GM19467 (cell line): ENCODE results near the gene GLMP.

Source experiments
- ATAC-seq: cut with Tn5 transposase; IDR thresholded peaks from one replicate; pipeline ENCODE4 v1.9.1; 2021; ENCODE audit warnings: mild to moderate bottlenecking, moderate library complexity; ENCODE audit not compliant: unreplicated experiment

Gene GLMP

DNA sequence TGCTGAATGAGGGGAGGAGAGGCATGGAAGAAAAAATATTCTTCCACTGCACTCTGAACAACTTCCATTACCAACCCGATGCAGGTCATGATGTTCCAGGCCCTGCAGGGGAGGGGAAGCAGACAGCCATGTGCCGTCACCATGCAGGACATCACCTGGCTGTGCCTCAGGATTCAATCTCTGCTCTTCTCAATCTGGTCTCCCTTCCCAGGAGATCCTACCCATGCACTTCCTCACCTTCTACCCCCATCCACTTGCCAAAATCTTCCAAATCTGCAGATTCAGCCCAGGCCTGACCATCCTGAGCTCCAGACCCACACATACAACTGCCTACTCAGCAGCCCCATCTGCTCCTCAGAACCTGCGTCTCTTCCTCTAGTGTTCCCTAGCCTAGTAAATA is 41.8 kb downstream of the GLMP start:
- no peak for ATAC-seq

DNA sequence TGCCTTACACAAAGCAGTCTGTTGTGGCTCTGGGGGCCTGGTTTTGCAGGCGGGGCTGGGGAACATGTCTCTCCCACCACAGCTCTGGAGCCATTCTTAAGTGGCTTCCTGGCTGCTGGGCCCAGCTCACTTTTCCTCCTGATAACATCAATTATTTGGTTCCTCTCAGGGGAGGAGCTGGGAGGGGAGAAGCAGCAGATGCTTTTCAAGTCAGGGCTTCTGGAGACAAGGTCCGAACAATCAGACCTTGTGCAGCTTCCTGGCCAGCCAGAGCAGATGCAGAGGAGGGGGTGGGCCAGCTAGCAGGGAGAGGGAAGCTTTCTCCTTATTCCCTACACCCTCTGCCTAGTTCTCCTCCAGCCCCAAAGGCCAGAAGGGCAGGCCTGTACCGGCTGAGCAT is 44.0 kb downstream of the GLMP start:
- ATAC-seq: no peak

DNA sequence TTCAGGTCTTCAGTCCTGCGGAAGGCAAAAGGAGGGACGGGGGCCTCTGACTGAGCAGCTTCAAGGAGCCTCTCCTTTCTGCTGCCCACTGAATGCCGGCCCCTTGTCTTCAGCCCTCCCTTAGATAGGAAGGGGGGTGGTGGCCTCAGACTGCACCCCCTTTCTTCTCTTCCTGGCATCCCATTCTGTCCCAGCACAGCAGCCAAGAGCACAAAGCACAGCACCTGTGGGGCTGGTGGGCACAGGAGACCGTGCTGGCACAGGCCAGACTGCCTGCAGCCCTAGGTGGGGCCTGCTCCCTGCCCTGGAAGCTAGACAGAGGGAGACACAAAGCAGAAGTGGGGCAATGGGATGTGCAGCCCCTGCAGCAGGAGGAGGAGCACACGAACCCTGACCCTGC is 45.9 kb downstream of the GLMP start:
- ATAC-seq: no peak

DNA sequence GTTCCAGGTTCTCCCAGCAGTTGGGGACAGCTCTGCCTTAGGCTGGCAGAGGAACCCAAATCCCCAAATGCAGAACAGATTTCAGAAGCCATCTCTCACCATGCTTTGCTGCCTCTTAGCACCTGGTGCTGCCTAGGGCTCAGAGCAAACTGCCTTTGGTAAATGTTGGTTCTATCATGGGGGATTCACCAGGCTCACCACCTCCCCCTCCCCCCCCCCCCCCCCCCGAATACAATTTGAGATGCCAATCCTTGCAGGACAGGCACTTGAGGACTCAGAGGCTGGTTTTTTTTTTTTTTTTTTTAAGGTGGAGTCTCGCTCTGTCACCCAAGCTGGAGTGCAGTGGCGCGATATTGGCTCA is 47.2 kb downstream of the GLMP start:
- no peak for ATAC-seq

DNA sequence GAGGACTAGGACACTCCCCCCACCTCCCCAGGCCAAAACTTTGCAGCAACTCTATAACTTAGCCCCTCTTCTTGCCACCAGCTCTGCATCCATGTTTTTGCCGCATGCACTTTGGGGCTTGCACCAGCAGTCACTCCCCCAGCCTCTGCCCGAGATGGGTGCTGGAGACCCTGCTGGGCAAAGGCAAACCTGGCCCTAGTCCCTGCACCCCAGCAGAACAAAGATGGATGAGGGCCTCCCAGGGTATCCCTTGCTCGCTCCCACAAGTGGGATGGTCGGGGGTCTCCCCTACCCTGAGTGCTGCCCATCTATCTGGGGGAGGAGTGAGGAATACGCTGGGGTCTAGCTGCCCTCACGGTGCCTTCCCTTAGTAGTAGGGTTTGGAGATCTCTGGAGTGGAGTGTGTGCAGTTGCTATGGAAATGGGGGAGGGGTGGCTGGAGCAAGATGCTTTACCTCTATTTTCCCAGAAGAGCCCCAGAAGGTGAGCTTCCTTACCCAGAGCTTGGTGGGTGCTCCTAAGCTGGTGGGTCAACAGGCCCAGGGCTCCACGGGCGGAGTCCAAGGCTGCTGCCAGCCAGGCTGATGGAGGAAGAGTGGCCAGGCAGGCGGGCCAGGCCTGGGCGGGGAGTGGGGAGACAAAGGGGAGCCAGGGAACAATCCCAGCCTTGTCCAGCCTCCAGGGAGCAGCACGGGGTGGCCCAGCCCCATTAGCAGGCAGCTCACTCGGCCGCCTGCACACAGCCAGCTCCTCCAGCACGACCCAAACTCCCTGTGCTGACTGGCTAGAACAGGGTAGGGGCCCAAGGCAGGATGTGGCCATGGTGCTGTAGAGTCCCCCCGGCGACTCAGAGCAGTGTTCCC is 47.8 kb downstream of the GLMP start, which contains the start of gene PAQR6:
Gene PAQR6, minus strand, starts transcription at position 597 of the 863 bp plus-strand sequence. CDS start 1,325 bp downstream, outside the sequence.
- ATAC-seq: no peak

DNA sequence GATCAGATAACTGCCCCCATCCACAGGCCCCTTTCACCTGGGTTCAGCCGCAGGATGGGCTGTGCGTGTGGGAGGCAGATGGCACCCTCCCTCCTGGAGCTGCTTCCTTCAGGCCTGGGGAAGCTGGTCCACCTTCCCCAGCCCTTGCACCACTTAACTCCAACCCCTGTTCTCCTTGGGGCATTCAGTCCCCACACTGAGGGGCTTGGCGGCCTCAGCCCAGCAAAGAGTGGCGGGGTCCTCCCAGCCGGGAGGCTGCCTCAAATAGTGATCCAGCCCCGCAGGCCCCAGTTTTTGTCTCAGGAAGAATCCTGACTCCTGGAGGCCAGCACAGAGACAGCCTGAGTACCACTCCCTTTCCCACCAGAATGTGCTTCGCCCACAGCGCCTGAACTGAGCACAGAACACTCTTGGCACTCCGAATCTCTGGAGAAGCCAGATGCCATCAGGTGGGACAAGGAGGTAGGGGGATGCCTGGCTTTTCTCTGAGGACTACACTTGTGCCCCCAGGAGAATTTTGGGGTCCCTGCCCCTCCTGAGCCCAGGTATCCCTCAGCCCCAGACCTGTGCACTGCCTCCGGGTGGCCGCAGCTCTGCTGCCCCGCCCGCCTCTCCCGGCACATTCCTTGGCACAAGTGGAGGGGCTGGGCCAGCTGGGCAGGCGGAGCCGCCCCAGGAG is 48.6 kb downstream of the GLMP start:
- no peak for ATAC-seq

DNA sequence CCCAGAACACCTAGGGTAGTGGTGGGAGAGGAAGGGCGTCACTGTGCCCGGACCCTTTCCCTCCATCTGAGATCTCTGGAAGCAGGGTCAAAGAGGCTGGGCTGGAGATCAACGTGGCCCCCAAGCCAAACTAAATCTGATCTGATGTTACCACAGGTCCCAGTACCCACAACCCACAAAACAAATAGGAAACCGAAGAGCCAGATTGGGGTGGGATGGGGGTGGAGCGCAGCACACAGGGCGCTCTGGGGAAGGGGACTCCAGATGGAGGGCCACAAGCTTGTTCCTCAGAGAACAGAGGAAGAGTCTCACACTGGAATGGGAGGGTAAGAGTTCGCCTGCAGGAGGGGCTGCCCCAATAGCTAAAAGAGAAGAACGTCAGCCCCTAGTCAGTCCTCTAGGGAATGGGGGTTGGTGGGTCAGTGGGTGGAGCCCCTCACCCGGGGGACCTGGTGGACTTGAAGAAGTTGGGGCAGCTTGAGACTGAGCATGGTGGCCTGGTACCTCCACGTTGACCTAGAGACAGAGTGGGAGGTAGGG is 49.2 kb downstream of the GLMP start:
- ATAC-seq: no peak

DNA sequence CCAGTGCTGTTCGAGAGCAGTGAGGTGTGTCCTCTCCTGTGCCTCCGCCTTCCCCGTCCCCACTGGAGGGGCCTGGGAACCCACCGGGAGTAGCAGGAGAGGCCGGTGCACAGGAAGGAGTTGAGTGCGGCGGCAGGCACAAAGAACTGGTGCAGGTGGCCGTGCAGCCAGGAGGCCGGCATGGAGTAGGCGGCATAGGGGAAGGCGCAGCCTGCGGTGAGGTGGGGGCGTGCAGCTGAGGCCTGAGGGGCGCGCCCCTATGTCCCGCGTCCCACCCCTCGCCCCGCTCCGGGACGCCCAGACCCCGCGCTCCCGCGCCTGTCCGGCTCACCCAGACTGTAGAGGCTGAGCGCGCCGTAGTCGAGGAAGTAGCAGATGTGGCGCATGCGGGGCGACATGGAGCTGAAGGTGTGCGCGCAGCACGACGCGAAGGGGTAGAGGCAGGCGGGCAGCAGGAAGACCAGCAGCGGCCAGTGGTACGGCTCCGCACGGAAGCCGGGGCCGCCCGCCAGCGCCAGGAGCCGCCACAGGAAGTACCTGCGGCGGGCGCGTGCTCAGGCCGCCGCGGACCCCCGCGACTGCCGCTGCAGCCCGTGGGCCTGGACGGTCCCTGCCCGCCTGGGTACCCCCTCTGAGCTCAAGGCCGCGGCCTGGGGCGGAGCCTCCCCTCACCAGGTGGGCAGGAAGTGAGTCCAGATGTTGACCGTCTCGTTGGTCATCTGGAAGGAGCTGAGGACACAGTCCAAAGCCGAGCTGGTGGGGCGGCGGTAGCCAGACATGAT is 49.8 kb downstream of the GLMP start:
- ATAC-seq: no peak

DNA sequence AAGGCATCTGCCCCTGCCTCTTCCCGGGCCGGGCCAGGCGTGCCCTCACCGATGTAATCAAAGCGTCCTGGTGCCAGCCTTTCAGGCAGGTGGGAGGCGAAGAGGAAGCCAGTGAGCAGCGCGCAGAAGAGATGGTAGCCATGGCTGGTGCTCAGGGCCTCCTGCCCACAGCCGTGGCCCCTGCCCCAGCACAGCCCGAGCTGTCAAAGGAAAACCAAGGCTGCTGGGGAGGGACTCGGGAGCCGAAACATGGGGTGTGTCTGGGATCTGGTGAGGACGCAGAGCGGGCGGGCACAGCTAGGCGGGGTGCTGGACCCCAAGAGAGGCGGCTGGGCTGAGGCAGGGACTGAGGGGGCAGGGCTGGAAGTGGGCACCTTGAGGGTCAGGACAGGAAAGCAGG is 50.8 kb downstream of the GLMP start:
- no peak for ATAC-seq

DNA sequence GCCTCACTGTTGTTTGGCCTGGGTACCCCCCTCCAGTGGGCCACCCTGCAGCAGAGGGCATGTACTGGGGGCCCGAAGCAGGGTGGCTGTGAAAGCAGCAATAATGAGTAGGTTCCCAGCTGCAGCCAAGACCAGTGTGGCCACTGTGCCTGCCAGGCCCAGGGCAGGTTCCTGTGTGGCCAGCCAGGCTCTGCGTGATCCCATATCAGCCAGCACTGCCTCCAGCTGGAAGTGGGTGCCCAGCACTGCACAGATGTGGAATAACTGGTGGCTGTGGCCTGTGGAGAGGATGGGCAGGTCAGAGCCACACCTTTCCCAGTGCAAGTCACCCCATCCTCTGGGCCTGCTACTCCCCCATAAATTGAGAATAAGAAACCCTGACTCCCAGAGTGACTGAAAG is 51.4 kb downstream of the GLMP start:
- ATAC-seq: no peak

DNA sequence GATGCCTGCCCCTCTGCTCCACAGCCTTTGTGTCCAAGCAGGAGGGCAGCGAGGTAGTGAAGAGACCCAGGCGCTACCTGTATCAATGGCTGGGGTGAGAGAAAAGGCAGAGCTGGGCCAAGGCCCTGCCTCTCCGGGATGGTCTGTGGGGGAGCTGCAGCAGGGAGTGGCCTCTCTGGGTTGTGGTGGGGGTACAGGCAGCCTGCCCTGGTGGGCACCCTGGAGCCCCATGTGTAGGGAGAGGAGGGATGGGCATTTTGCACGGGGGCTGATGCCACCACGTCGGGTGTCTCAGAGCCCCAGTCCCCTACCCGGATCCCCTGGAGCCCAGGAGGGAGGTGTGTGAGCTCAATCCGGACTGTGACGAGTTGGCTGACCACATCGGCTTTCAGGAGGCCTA is 52.7 kb downstream of the GLMP start:
- ATAC-seq: no peak
